Adrenal gland (tissue), 5 donors: ENCODE data around the gene AQP1.

ENCODE experiments used
- CTCF ChIP-seq, 6 experiments: fragments of 450-650 bp in 4 of 6; fragments of 200-600 bp in 2 of 6; sonication (generic) in 1 of 6; IDR thresholded peaks; 1 replicate in 5 of 6; 2 replicates in 1 of 6; pipeline versions ENCODE4 v1.5.1 to v1.8.0; 2016 to 2021; ENCODE audit warnings: antibody characterized with exemption in 6 of 6, mild to moderate bottlenecking in 2 of 6, moderate library complexity in 1 of 6
- POLR2A ChIP-seq, 2 donors: fragments of 450-650 bp; IDR thresholded peaks; one replicate each; pipeline ENCODE4 v1.6.1; 2017; ENCODE audit warnings: antibody characterized with exemption in 2 of 2, mild to moderate bottlenecking in 2 of 2, moderate library complexity in 1 of 2
- donor health status: DM: no; HTN: no; CAD: no.

GRCh38 chr7:30880941-30881340 lies 30.7 kb upstream of the AQP1 start:
- TF ChIP-seq CTCF (IDR thresholded peaks at IDR 0.05) = no peak
- TF ChIP-seq POLR2A (IDR thresholded peaks at IDR 0.05) = no peak
